Measurements from ENCODE around the gene SORCS2.

The SORCS2 gene

GRCh38 chr4:7630568-7631287 lies 438.4 kb downstream of the SORCS2 start:
- DNase-seq: no peak

DNA sequence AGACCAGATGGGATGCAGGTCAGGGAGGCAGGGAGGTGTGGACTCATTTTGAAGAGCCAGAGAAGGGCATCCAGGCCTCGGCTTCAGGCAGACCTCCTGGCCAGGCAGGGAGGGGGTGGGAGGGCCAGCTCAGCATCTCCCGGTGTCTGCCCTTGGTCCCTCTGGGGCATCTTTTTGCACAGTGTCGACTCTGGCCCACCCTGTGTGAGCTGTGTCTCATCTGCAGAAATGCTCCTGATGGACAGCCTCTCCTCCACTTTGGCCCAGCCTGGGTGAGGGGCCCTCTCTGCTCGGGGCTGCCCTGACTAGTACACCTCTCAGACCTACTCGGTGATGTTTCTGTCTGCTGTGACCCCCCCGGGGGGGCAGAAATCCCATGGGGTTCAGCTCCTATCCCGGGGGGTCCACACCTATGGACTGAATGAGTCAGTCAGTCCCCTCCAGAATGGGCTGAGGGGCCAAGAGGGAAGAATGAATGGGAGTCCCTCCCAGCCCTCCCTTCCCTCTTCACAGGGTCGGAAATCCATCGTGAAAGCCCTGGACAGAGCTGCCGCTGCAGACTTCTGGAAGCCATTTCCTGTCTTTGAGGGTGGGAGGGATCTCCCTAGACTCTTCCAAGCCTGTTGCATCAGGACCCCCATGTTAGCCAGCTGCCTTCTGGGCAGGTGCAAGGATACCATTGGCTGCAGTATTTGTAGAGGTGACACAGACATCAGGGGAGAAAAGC lies 439.1 kb downstream of the SORCS2 start:
- no peak for DNase-seq

DNA sequence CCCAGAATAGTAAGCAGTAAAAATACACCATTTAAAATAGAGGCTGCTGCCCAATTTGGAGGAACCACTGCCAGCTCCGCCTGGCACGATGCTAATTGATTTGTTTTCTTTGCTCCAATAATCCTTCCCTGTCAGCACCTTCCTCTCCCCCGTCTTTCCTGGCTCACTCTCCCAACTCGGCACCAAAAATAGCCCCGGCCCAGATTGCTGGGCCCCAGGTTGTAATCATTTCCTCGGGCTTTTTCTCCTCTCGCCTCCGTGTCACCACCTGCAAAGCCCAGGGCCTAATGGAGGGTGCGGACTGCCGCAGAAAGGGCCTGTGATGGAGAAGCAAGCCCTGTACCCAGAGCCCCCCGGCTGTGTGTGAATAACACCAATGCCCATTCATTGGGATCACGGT lies 440.0 kb downstream of the SORCS2 start:
- no peak for DNase-seq

DNA sequence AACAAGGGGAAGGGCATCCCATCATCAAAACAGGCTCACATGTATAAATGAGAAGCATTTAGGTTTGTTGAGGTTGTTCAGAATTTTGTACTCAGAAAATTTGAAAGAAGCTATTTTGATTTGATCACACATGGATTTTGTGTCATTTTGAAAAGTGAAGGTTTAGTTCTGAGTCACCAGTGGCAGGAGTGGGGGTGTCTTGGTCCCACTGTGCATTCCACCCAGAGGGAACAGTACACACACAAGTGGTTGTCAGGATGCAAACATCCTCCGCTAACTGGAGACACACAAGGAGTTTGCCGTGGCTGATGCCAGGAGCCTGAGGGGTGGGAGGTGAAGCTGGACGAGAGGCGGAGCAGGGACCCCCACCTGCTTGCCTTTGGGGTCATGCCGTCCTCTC lies 440.6 kb downstream of the SORCS2 start:
- no peak for DNase-seq

DNA sequence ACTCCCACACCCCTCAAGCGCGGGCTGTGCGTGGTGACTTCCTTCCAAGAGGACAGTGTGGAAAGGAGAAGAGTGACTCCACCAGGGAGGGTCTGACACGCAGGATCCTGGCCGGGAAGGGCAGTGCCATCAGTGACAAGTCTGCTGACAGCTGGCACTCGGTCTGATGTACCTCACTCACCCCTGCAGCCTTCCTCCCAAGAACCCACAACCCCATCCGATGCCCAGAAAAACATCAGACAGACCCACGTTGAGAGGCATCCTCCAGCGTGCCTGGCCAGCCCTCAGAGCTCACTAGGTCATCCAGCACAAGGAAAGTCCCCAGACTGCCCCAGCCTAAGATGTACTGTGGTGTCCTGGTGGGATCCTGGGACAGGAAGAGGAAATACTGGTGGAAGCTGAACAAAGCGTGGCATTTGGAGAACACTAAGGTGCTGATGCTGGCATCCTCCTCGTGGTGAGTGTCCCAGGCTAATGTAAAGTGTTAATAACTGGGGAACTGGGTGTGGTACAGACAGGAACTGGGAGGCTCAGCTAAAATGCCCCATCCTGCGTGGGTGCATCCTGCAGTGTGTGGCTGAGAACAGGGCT lies 442.4 kb downstream of the SORCS2 start:
- DNase-seq: no peak

DNA sequence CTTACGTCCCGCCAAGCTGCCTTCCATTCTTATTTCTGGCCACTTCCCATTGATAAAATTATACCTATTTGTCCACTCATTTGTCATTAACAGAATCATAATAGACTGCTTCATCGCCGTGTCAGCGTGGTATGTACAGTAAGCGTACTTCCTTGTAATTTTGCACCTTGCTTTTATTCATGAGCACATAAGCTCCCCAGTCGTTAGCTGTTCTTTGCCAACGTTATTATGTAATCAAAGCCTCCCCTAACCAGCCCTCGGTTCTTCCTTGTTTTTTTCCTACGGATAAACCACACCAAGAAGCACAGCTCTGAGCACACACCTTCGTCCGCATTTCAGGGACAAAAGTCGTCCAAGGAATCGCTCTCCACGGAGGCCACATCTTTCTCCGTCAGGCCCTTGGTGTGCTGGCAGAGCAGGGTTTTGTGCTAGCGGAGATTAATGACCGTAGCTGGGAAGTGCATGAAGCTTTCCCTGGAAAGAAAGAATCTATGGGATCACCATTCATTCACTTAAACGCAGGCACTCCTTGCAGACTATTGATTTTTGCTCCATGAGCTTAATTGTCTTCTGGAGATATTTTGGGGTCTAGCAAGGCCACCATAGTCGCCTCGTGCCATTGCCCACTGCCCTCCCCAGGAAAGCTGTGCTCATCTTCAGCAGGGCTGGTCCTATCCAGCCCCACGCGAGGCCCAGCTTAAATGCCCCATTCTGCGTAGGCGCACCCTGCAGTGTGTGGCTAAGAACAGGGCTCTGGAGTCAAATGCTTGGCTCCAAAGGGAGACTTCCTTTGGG lies 443.3 kb downstream of the SORCS2 start:
- no peak for DNase-seq

DNA sequence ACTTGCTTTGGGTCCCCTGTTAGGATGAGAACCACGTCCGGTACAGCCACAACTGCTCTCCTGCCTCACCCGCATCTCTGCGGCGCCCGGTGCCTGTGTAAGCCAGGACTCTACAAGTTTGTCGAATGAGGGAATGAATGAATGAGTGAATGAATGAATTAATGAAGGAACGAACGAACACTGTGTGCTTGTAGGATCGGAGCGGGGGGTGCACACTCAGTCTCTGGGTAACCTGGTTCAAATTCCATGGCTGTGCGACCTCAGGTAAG lies 443.8 kb downstream of the SORCS2 start:
- DNase-seq: no peak

DNA sequence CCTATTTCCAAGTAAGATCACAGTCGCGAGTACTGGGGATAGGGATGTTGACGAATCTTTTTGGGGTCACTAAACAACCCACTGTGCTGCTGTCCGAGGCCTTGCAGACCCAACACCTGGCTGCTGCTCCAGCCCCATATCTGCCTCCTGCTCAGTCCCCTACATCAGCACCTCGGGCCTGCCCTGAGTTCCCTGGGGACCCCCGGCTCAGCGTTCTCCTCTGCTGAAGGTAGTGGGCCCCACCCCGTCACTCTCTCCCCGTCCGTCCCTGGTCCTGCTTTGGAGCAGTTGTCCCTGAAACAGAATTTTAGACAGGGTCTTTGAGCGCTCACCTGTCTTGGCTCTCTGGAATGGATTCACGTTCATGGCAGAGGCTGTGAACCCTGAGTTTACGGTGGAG lies 444.8 kb downstream of the SORCS2 start:
- DNase-seq: no peak

GRCh38 chr4:7637971-7638370 lies 445.6 kb downstream of the SORCS2 start:
- DNase-seq: no peak

DNA sequence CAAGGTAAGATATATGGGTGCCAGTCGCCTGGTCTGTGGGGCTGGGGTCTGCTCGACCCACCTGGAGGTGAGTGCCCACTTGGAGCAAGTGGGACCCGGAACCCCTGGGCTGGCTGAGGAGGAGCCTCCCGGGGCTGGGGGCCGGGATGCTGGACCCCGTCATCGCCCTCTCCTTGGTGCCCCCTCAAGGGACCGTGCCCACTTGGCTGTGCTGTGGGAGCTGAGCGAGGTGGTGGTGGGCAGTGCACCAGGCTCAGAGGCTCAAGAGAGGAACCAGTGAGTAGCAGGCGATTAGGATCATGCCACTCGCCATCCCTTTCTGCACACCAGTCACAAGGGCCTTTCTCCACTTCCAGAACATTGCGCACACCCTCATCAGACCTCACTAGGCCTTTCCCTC lies 446.2 kb downstream of the SORCS2 start:
- no peak for DNase-seq

GRCh38 chr4:7638984-7639789 lies 446.8 kb downstream of the SORCS2 start:
- no peak for DNase-seq

DNA sequence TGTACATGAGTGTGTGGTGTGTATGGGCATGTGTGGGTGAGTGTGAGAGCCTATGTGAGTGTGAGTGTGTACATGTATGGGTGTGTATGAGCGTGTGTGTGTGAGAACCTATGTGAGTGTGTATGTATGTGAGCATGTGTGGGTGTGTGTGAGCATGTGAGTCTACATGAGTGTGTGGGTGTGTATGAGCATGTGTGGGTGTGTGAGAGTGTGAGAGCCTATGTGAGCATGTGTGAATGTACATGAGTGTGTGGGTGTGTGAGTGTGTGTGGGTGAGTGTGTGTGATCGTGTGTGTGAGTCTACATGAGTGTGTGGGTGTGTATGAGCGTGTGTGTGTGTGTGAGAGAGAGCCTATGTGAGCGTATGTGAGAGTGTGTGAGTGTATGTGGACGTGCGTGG lies 447.8 kb downstream of the SORCS2 start:
- no peak for DNase-seq

DNA sequence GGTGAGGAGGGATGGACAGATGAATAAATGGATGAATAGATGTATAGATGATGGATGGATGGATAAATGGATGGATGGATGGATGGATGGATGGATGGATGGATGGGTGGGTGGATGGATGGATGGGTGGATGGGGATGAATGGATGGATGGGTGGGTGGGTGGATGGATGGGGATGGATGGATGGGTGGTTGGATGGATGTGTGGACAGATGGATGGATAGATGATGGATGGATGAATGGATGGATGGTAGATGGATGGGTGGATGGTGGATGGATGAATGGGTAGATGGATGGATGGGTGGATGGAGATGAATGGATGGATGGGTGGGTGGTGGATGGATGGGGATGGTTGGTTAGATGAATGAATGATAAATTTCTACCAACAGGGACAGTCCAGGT lies 449.4 kb downstream of the SORCS2 start:
- no peak for DNase-seq

DNA sequence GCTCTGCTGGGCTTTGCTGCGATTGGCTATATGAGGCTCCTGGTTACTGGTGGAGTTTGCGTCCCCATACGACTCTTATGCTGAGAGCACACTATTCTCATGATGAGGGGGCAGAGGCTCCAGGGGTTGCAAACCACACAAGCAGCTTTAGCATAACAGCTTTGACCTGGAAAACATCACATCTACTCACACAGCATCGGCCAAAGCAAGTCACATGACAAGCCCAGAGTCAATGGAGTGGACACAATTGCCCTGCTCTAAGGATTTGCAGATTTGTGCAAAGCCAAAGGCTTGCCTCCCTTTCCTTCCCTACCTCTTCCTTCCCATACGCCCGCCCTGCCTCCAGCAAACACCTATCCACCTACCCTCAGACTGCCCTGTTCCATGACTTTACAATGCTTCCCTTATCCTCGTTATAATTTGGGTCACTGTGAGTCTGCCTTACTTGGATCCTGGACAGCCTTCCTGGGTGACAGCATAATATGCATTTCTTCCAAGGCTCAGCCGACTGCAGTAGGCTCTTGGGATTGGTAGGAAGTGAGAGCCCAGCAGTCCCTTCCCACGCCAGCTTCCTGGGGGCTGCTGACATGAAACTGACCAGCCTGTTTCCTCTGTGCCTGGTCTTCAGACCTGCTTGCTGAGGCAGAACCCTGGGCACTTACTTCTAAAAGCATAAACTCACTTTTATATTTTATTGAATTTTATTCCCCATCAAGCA lies 450.6 kb downstream of the SORCS2 start:
- no peak for DNase-seq

- no peak for DNase-seq
These were observed 452.8 kb downstream of the SORCS2 start for GRCh38 chr4:7645158-7645557.

GRCh38 chr4:7645956-7646355 lies 453.6 kb downstream of the SORCS2 start:
- DNase-seq: no peak

DNA sequence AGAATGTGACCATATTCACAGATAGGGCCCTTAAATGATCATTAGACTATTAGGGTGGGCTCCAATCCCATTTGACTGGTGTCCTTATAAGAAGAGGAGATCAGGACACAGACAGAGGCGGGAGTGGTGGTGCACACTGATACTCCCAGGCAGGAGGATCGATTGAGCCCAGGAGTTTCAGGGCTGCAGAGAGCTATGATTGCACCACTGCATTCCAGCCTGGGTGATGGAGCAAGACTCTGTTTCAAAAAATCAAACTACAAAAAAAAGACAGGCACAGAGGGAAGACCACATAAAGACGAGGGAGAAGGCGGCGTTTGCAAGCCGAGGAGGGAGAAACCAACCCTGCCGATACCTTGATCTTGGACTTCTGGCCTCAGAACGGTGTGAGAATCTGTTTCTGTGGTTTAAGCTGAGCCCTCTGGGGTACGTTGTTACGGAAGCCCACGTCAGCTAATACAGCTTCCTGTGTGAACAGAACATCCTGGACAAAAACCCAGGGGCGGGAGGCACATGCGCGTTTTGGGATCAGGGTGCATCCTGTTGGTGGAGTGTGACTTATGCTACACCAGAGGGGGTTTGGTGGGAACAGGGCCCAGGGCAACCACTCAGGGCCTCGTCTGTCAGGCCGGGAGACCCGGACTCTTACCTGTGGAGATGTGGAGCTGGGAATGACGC lies 454.2 kb downstream of the SORCS2 start:
- DNase-seq: peak; percentile 37

DNA sequence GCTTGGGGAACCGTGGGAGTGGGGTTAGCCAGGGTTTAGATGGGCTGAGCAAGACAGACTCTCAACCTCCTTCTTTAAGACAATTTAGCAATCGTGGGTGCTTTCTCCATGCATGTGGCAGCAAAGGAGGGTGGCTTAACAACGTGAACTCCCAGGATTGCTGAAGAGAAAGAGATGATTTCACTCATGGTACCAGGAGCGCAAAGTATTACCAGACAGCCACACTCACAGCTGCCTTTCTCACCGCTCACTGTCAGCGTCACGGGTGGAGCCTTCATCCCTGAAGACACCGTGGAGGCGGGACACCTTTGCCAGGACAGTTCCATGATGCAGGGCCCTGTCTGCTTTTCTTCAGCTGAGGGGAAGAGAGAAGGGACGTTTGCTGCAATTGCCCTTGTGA lies 454.8 kb downstream of the SORCS2 start:
- no peak for DNase-seq

DNA sequence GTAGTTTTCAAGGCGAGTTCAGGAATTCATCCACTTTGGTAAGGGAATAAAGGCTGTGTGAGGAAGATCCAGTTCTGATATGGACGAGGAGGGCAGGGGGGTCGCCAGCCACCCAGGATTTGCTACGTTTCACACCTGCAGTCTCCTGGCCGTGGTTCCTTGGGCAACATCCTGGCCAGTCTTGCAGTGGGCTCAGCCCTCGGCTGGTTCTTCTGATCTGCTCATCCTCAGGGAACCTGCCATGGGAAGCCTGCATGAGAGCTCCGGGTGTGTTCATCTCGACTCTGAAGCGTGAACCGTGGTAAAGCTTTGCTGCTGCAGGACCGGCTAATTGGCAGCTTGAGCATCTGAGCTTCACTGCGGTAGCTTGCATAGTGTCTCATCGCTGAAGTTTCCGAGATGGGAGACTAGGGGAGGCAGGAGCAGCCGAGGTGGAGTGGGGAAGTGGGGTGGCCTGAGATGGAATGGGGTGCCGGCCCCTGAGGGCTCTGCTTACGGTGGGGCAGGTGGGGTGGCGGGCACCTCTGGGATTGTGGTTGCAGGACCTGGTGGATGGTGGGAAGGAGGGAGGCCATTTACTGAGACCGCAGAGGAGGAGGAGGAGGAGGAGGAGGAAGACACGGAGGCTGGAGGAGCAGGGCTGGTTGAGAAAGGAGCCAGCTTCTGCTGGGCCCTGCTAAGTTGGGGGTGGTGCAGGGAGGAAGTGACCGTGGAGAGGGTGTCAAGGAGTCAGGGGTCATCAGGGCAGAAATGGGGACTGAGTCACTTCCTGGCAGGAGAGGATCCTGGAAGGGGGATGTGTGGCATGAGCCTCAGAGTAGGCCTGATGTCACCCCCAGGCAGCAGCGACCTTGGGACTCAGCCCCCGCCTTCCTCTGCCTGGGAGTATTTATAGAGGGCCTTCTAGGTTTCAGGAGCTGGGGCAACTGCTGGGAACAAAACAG lies 455.5 kb downstream of the SORCS2 start:
- DNase-seq: no peak
